GM19397 (cell line): ENCODE results near the gene ARHGAP30.
A peak's percentile ranks its signal among the peaks of the same experiment; 100 is the strongest.
"Not testable (repeated sequence)": the region's sequence is repeated elsewhere in the genome, so short reads cannot be mapped to it uniquely, and the experiment has no call there.

ENCODE experiments used
- ATAC-seq: cut with Tn5 transposase; IDR thresholded peaks from one replicate; pipeline ENCODE4 v1.9.1; 2021; ENCODE audit warnings: mild to moderate bottlenecking, moderate library complexity; ENCODE audit not compliant: unreplicated experiment

Gene ARHGAP30

GRCh38 chr1:161018631-161018930, 51.1 kb downstream of the ARHGAP30 start:
- no peak for ATAC-seq

GRCh38 chr1:161017756-161018630, 51.7 kb downstream of the ARHGAP30 start:
- ATAC-seq = no peak

- not testable (repeated sequence) for ATAC-seq
These were observed 52.5 kb downstream of the ARHGAP30 start for GRCh38 chr1:161017181-161017580.

- ATAC-seq = not testable (repeated sequence)
These were observed 53.0 kb downstream of the ARHGAP30 start for GRCh38 chr1:161016683-161017082.

- ATAC-seq = peak; percentile 86
These were observed 56.0 kb downstream of the ARHGAP30 start for GRCh38 chr1:161013488-161014230.

- peak; percentile 8 for ATAC-seq
These were observed 56.6 kb downstream of the ARHGAP30 start for GRCh38 chr1:161013131-161013487.

- ATAC-seq = no peak
These were observed 57.3 kb downstream of the ARHGAP30 start for GRCh38 chr1:161012420-161012819.

- ATAC-seq = no peak
These were observed 60.0 kb downstream of the ARHGAP30 start for GRCh38 chr1:161009602-161010211.

- ATAC-seq = no peak
These were observed 60.7 kb downstream of the ARHGAP30 start for GRCh38 chr1:161008869-161009510.

GRCh38 chr1:161007369-161007768, 62.3 kb downstream of the ARHGAP30 start:
- ATAC-seq = no peak

- no peak for ATAC-seq
These were observed 63.1 kb downstream of the ARHGAP30 start for GRCh38 chr1:161006563-161006962.

GRCh38 chr1:161001525-161001924, 68.2 kb downstream of the ARHGAP30 start:
- no peak for ATAC-seq

GRCh38 chr1:161000736-161001480, 68.8 kb downstream of the ARHGAP30 start:
- no peak for ATAC-seq

GRCh38 chr1:160999376-160999775, 70.3 kb downstream of the ARHGAP30 start:
- no peak for ATAC-seq

GRCh38 chr1:160997323-160998038, 72.2 kb downstream of the ARHGAP30 start:
- no peak for ATAC-seq
